Measurements from ENCODE around the gene SLC12A2. TPM values are rescaled to one million over a fixed set of nuclear protein-coding genes. Genes with fewer than 3 reads are reported as not detected.

The SLC12A2 gene
- polyA plus RNA-seq, 1 of the 3 experiments (the other 2 are of a cell fraction) = 5.6 TPM

GRCh38 chr5:128225245-128226030, 141.9 kb downstream of the SLC12A2 start (continued):
- TF ChIP-seq CTCF (IDR thresholded peaks at IDR 0.05) = no peak
- no peak for TF ChIP-seq FOXJ3 (CRISPR knock-in tag; IDR thresholded peaks at IDR 0.05)
- no peak for TF ChIP-seq ZBTB33 (IDR thresholded peaks at IDR 0.05; ENCODE audit: borderline replicate concordance, low read depth)
- TF ChIP-seq EZH2phosphoT487 (IDR thresholded peaks at IDR 0.05; ENCODE audit: borderline replicate concordance, low read depth) = no peak
- TF ChIP-seq JUND (IDR thresholded peaks at IDR 0.05) = no peak
- TF ChIP-seq GATA2 (CRISPR knock-in tag; IDR thresholded peaks at IDR 0.05) = no peak

- ChIA-PET POLR2A (no interaction called here), CTCF (interaction anchor here (1.0 kb wide), 1 partner anchor 469 kb away, joined by 3 read pairs; no protein-coding TSS in a partner anchor)
- no peaks in the 10 kb centered on the region for H3K9me2 ChIP-seq
- H3F3A ChIP-seq (replicated peaks; ENCODE audit: insufficient read depth) = no peaks in the 10 kb centered on the region
- H3K27ac ChIP-seq (ENCODE audit: low read depth in 2 of 2, low read length in 1 of 2) = no peak overlapping the region
- WGBS (ENCODE audit: low lambda C conversion rate) = 29% methylated on average over 3 of the region's 3 CpGs
- no peaks in the 10 kb centered on the region for H3K36me3 ChIP-seq (replicated peaks in 1 of 2; ENCODE audit: control insufficient read depth in 1 of 2, insufficient read depth in 2 of 2, low read length in 1 of 2)
- H3K9ac ChIP-seq = no peak overlapping the region
- no peaks in the 10 kb centered on the region for H3K9me3 ChIP-seq
- no peak overlapping the region for H2AFZ ChIP-seq (ENCODE audit: low read depth)
- no peaks in the 10 kb centered on the region for H4K20me1 ChIP-seq (ENCODE audit: insufficient read depth)
- no peak overlapping the region for H3K4me2 ChIP-seq
- H3K4me1 ChIP-seq (ENCODE audit: control insufficient read depth in 1 of 2, insufficient read depth in 2 of 2, low read depth in 1 of 2, low read length in 1 of 2) = no peaks in the 10 kb centered on the region
- H3K79me2 ChIP-seq (ENCODE audit: insufficient read depth) = no peaks in the 10 kb centered on the region
- no peak overlapping the region for H3K4me3 ChIP-seq (ENCODE audit: low read depth in 2 of 2, low read length in 1 of 2)
- H3K27me3 ChIP-seq (ENCODE audit: insufficient read depth) = peaks cover 4% of the 10 kb centered on the region; the same call in 1 of the 2 replicates
- DNase-seq = no peak
- no peak for TF ChIP-seq NRF1 (IDR thresholded peaks at IDR 0.05; ENCODE audit: low read depth, low read length)
- no peak for TF ChIP-seq ZBTB33 (IDR thresholded peaks at IDR 0.05; ENCODE audit: borderline replicate concordance, low read depth)
- TF ChIP-seq FOSL2 (IDR thresholded peaks at IDR 0.05; ENCODE audit: borderline replicate concordance, low read depth) = no peak
- no peak for TF ChIP-seq TCF12 (IDR thresholded peaks at IDR 0.05)
- TF ChIP-seq JUND (IDR thresholded peaks at IDR 0.05) = no peak
- TF ChIP-seq TEAD4 (IDR thresholded peaks at IDR 0.05; ENCODE audit: borderline replicate concordance, insufficient read depth) = no peak
- no peak for TF ChIP-seq PBX3 (IDR thresholded peaks at IDR 0.05)
- TF ChIP-seq USF1 (IDR thresholded peaks at IDR 0.05; ENCODE audit: borderline replicate concordance, low read depth) = no peak
- no peak for TF ChIP-seq IRF3 (IDR thresholded peaks at IDR 0.05; ENCODE audit: low read depth, low read length)
- TF ChIP-seq REST (IDR thresholded peaks at IDR 0.05; ENCODE audit: low read depth, low read length) = no peak
- TF ChIP-seq RCOR1 (IDR thresholded peaks at IDR 0.05; ENCODE audit: low read length) = no peak
- TF ChIP-seq SMC3 (IDR thresholded peaks at IDR 0.05; ENCODE audit: low read depth, low read length) = no peak
These were observed 144.4 kb downstream of the SLC12A2 start for GRCh38 chr5:128228008-128228407.
